22Rv1 (cell line): ENCODE measurements around the gene DEDD2.

Source experiments
- CTCF ChIP-seq: fragments of 450-650 bp; IDR thresholded peaks from 2 replicates; pipeline ENCODE4 v1.5.1; 2017; ENCODE audit warnings: mild to moderate bottlenecking
- ZFX ChIP-seq: fragments of 450-650 bp; IDR thresholded peaks from 2 replicates; pipeline ENCODE4 v1.6.1; 2017; ENCODE audit warnings: antibody characterized with exemption, borderline replicate concordance

GRCh38 chr19:42193294-42193693 lies 24.2 kb downstream of the DEDD2 start:
- TF ChIP-seq CTCF (no peak), ZFX (no peak)
